Peyer's patch (tissue), 4 donors: ENCODE measurements around the gene ARL5C. TPM values are rescaled to one million over a fixed set of nuclear protein-coding genes. Genes with fewer than 3 reads are reported as not detected.

ENCODE experiments used
- DNase-seq, 3 donors: peaks; one replicate each; pipeline ENCODE4 v3.0.0-alpha.2; 2017 to 2019
- H3K27ac ChIP-seq, 4 donors: fragments of 200-600 bp; sonication (generic); one replicate each; pipeline ENCODE4 v1.5.1; 2016 to 2019
- H3K27me3 ChIP-seq, 2 donors: fragments of 200-600 bp; sonication (generic); one replicate each; pipeline ENCODE4 v1.5.1; 2019
- H3K36me3 ChIP-seq, 3 donors: fragments of 200-600 bp; sonication (generic); one replicate each; pipeline ENCODE4 v1.5.1; 2016 to 2019
- H3K4me1 ChIP-seq, 4 donors: fragments of 200-600 bp; sonication (generic); one replicate each; pipeline ENCODE4 v1.5.1; 2016 to 2019
- H3K4me3 ChIP-seq, 4 donors: fragments of 200-600 bp; sonication (generic); 1 replicate in 3 of 4; 2 replicates in 1 of 4; pipeline ENCODE4 v1.5.1; 2016 to 2019; ENCODE audit warnings: mild to moderate bottlenecking in 1 of 4
- H3K9me3 ChIP-seq, 4 donors: fragments of 200-600 bp; sonication (generic); one replicate each; pipeline ENCODE4 v1.5.1; 2016 to 2019; ENCODE audit warnings: mild to moderate bottlenecking in 1 of 4
- POLR2A ChIP-seq, 2 donors: fragments of 450-650 bp; IDR thresholded peaks; one replicate each; pipeline ENCODE4 v1.5.1; 2017; ENCODE audit warnings: antibody characterized with exemption in 2 of 2, mild to moderate bottlenecking in 2 of 2, moderate library complexity in 2 of 2
- total RNA-seq, 4 donors: library from RNA; depleted of rRNA; stranded (reverse); fragments of >200 nt; gene quantifications; one replicate each; pipeline ENCODE4 v1.1.0, GENCODE V29; 2016
- TF ChIP-seq, protein P1 (sequence below), 6 experiments: fragments of 450-650 bp in 4 of 6; fragments of 200-600 bp in 2 of 6; sonication (generic) in 1 of 6; IDR thresholded peaks; one replicate each; pipeline ENCODE4 v1.5.1; 2017 to 2019; ENCODE audit warnings: antibody characterized with exemption in 6 of 6, mild to moderate bottlenecking in 3 of 6, moderate library complexity in 1 of 6

ARL5C gene
- total RNA-seq, 4 donors from 2014 or later: not detected

DNA sequence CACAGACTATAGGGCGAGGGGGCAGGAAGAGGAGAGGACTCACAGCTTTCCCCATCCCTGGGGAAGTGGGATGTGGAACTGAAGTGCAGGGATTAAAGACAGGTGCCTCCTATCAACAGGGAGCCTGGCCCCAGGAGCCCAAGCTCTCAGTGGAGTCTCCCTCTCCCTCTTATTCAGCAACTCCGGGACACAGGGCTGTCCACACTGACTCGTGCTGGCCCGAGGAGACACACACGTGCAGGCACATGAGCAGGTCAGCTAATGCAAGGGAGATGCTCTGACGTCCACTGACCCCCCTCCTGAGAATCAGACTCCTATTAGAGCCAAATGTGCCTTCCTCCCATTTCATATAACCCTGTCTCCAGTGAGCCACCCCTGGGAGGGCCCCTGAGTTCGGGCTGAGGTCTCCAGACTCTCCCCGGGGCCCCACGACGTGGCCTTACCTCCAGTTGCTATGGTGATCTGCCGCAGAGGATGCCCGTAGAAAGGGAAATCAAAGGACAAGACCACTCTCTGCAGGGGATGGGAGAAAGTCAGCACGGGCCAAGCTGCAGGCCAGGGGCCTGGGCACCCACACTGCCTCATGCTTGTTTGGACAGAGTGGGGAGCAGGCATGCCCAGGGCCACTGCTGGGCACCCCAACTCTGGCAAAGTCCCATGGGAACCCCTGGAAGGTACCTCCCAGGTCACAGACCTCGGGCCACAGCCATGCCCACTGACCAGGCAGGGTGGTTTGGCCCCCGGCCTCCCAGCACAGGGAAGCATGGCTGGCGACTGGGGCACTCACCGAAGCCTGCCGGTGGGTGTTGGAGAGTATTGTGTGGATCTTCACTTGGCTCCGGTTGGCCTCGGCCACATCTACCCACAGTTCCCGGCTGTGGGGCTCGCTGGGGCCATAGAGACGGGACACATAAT is 57.2 kb downstream of the ARL5C start:
- DNase-seq: no peak
- Histone ChIP-seq H3K27ac (no peak overlapping the region), H3K4me3 (no peak overlapping the region), H3K27me3 (no peaks in the 10 kb centered on the region), H3K4me1 (no peaks in the 10 kb centered on the region), H3K36me3 (no peaks in the 10 kb centered on the region), H3K9me3 (no peaks in the 10 kb centered on the region)
- TF ChIP-seq POLR2A (IDR thresholded peaks at IDR 0.05): no peak
- TF ChIP-seq, protein P1, sequence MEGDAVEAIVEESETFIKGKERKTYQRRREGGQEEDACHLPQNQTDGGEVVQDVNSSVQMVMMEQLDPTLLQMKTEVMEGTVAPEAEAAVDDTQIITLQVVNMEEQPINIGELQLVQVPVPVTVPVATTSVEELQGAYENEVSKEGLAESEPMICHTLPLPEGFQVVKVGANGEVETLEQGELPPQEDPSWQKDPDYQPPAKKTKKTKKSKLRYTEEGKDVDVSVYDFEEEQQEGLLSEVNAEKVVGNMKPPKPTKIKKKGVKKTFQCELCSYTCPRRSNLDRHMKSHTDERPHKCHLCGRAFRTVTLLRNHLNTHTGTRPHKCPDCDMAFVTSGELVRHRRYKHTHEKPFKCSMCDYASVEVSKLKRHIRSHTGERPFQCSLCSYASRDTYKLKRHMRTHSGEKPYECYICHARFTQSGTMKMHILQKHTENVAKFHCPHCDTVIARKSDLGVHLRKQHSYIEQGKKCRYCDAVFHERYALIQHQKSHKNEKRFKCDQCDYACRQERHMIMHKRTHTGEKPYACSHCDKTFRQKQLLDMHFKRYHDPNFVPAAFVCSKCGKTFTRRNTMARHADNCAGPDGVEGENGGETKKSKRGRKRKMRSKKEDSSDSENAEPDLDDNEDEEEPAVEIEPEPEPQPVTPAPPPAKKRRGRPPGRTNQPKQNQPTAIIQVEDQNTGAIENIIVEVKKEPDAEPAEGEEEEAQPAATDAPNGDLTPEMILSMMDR (IDR thresholded peaks at IDR 0.05): no peak

DNA sequence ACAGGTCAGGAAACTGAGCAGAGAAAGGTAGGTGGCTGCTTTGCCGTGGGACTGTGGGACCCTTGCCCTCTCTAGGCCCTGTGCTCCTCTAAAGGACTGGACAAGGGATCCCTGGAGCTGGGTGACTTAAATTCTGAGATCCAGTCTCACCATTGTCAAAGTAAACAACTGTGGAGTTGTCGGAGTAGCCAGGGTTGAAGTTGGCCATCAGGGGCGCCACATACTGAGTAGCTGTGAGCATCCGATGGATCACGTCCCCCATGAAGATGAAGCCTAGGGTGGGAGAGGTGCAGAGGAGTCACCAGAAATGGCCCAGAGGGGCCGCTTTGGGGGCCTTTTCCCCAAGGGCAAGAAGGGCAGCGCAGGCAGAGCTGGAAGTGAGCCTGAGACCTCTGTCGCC is 58.0 kb downstream of the ARL5C start:
- no peaks in the 10 kb centered on the region for H3K4me1 ChIP-seq
- TF ChIP-seq, protein P1 (IDR thresholded peaks at IDR 0.05): no peak
- TF ChIP-seq POLR2A (IDR thresholded peaks at IDR 0.05): no peak
- no peaks in the 10 kb centered on the region for H3K9me3 ChIP-seq
- no peak overlapping the region for H3K27ac ChIP-seq
- H3K4me3 ChIP-seq: no peak overlapping the region
- H3K27me3 ChIP-seq: no peaks in the 10 kb centered on the region
- no peaks in the 10 kb centered on the region for H3K36me3 ChIP-seq
- no peak for DNase-seq

DNA sequence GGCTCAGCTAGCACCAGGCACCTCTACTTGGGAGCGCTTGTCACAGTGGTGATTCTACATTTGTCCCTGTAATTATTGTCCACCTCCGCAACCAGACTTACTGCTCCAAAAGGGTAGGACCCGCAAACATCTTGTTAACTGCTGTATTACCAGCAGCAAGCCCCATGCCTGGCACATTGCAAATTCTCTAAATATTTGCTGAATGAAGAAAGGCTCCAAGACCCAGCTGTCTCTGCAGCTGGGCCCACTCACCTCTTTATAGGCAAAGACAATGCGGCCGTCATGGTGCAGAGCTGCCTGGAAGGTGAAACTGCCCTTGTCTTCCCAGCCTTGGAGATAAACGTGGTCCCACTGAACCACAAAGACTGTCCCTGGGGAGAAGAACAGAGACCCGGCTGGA is 58.8 kb downstream of the ARL5C start:
- H3K4me3 ChIP-seq: no peak overlapping the region
- H3K27me3 ChIP-seq: no peaks in the 10 kb centered on the region
- H3K9me3 ChIP-seq: no peaks in the 10 kb centered on the region
- H3K36me3 ChIP-seq: no peaks in the 10 kb centered on the region
- no peaks in the 10 kb centered on the region for H3K4me1 ChIP-seq
- no peak overlapping the region for H3K27ac ChIP-seq
- TF ChIP-seq POLR2A (IDR thresholded peaks at IDR 0.05): no peak
- TF ChIP-seq, protein P1 (IDR thresholded peaks at IDR 0.05): no peak
- DNase-seq: no peak

Other genes with a start within 250 kb of the ARL5C start
- not detected for gene FBXO47, start 198.8 kb downstream of the ARL5C start, total RNA-seq
- gene PLXDC1, start 14.5 kb downstream of the ARL5C start, total RNA-seq: 10 to 100 TPM; 14.5 to 34.7 (median 18.2) TPM
- gene CACNB1, start 31.5 kb upstream of the ARL5C start, total RNA-seq: 1 to 10 TPM; 2.5 to 5.0 (median 2.8) TPM
- 1,000 to 10,000 TPM in 3 of 4 donors, 100 to 1,000 TPM in 1; 932 to 2,029 (median 1,420) TPM for gene RPL19, start 34.1 kb upstream of the ARL5C start, total RNA-seq
- under 1 TPM in 2 of 4 donors, not detected in 2; 0.27 to 0.66 TPM for gene STAC2, start 59.8 kb upstream of the ARL5C start, total RNA-seq
- gene FBXL20, start 235.5 kb upstream of the ARL5C start, total RNA-seq: 10 to 100 TPM; 20.5 to 34.7 (median 26.6) TPM